ENCODE data around the gene RASL10A. TPM values are rescaled to one million over a fixed set of nuclear protein-coding genes. Genes with fewer than 3 reads are reported as not detected.

Gene RASL10A
- total and polyA plus RNA-seq, 9 donors: 1.5 to 3.5 (median 2.1) TPM

DNA sequence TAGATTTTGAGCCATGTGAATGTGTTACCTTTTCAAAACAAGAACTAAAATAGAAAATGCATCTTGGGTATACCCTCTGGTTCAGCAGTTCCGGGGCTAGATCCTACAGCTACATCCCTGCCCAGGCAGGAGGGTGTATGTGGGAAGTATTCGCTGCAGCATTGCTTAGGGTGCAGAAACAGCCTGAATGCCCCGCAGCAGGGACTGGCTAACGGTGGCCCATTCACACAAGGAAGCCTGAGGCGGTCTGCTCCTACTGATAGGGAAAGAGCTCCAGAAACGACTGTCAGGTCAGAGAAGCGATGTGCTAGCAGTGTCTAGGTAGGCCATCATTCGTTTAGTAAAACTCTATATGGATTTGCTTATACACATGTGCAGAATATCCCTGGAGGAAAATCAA lies 9.9 kb upstream of the RASL10A start:
- no peaks in the 10 kb centered on the region for H3K9me3 ChIP-seq (replicated peaks; ENCODE audit: control insufficient read depth, low read depth, low read length)
- no peaks in the 10 kb centered on the region for H3K27me3 ChIP-seq (ENCODE audit: control insufficient read depth, insufficient read depth, low read length)
- peaks cover 34% of the 10 kb centered on the region for H3K36me3 ChIP-seq (ENCODE audit: control insufficient read depth, insufficient read depth, low read length)
- H3K4me1 ChIP-seq (ENCODE audit: control insufficient read depth, insufficient read depth, low read length): peaks cover 44% of the 10 kb centered on the region
- DNase-seq: no peak
- WGBS (ENCODE audit: insufficient coverage): 83% methylated on average over 5 of the region's 8 CpGs
- no peak overlapping the region for H3K27ac ChIP-seq (ENCODE audit: low read length)
- no peak overlapping the region for H3K4me3 ChIP-seq (ENCODE audit: low read length)

DNA sequence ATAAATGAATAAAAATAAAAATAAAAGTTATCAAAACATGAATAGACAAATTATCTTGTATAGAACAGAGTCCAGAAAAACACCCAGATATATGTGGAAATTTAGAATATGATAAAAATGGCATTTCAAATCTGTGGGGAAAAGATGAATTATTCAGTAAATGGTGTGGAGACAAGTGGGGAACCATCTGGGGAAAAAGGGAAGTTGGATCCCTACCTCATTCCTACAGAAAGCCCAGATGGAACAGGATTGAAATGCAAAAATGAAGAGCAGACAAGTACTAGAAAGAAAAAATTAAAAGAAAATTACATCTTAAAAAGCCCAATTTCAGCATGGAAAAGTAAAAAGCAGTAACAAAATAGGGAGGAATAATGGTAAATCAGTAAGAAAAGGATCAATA lies 8.1 kb upstream of the RASL10A start:
- Histone ChIP-seq H3K27me3 (ENCODE audit: control insufficient read depth, insufficient read depth, low read length) (no peaks in the 10 kb centered on the region), H3K36me3 (ENCODE audit: control insufficient read depth, insufficient read depth, low read length) (peaks cover 23% of the 10 kb centered on the region), H3K4me1 (ENCODE audit: control insufficient read depth, insufficient read depth, low read length) (peaks cover 26% of the 10 kb centered on the region), H3K4me3 (ENCODE audit: low read length) (no peak overlapping the region), H3K27ac (ENCODE audit: low read length) (no peak overlapping the region), H3K9me3 (replicated peaks; ENCODE audit: control insufficient read depth, low read depth, low read length) (no peaks in the 10 kb centered on the region)
- DNase-seq: no peak

DNA sequence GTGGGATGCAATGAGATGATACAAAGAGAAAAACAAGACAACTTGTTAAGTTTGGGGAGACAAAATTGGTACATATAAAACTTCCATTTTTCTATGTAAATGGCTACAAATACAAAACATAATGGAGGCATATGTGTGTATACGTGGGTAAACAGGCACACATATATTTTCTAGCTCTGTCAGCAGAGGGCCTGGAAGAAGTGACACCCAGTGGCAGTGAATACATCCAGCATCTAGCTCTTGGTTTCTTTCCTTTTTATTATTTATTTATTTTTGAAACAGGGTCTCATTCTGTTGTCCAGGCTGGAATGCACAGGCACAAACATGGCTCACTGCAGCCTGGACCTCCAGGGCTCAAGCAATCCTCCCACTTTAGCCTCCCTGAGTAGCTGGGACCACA lies 5.0 kb upstream of the RASL10A start:
- H3K27ac ChIP-seq (ENCODE audit: low read length): no peak overlapping the region
- H3K9me3 ChIP-seq (replicated peaks; ENCODE audit: control insufficient read depth, low read depth, low read length): no peaks in the 10 kb centered on the region
- H3K4me3 ChIP-seq (ENCODE audit: low read length): no peak overlapping the region
- no CpG with 5 or more reads among the region's 1 CpG for WGBS (ENCODE audit: insufficient coverage)
- DNase-seq: no peak
- H3K4me1 ChIP-seq (ENCODE audit: control insufficient read depth, insufficient read depth, low read length): peaks cover 7% of the 10 kb centered on the region
- H3K36me3 ChIP-seq (ENCODE audit: control insufficient read depth, insufficient read depth, low read length): no peaks in the 10 kb centered on the region
- peaks cover 16% of the 10 kb centered on the region for H3K27me3 ChIP-seq (ENCODE audit: control insufficient read depth, insufficient read depth, low read length)

DNA sequence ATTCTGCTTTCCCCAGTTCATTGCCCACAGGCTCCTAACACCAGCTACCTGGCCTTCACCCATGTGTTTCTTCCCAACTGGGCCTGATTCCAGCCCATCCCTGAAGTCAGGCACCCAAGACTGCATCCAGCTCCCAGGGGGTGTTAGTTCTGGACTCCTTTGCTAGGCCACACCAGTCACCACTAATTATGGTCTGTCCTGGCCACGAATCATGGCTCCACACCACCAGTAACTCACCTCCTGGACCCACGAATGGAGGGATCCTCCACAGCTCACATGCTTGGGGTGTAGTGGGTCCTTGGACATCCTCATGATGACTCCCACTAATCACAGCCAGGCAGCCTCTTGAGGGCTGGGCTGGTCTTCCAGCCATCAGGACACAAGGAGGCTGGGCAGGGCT lies 3.6 kb upstream of the RASL10A start:
- DNase-seq: no peak
- H3K36me3 ChIP-seq (ENCODE audit: control insufficient read depth, insufficient read depth, low read length): no peaks in the 10 kb centered on the region
- H3K9me3 ChIP-seq (replicated peaks; ENCODE audit: control insufficient read depth, low read depth, low read length): no peaks in the 10 kb centered on the region
- peaks cover 26% of the 10 kb centered on the region for H3K27me3 ChIP-seq (ENCODE audit: control insufficient read depth, insufficient read depth, low read length)
- H3K4me1 ChIP-seq (ENCODE audit: control insufficient read depth, insufficient read depth, low read length): peaks cover 17% of the 10 kb centered on the region
- no peak overlapping the region for H3K4me3 ChIP-seq (ENCODE audit: low read length)
- no peak overlapping the region for H3K27ac ChIP-seq (ENCODE audit: low read length)
- WGBS (ENCODE audit: insufficient coverage): no CpG with 5 or more reads among the region's 2 CpGs

DNA sequence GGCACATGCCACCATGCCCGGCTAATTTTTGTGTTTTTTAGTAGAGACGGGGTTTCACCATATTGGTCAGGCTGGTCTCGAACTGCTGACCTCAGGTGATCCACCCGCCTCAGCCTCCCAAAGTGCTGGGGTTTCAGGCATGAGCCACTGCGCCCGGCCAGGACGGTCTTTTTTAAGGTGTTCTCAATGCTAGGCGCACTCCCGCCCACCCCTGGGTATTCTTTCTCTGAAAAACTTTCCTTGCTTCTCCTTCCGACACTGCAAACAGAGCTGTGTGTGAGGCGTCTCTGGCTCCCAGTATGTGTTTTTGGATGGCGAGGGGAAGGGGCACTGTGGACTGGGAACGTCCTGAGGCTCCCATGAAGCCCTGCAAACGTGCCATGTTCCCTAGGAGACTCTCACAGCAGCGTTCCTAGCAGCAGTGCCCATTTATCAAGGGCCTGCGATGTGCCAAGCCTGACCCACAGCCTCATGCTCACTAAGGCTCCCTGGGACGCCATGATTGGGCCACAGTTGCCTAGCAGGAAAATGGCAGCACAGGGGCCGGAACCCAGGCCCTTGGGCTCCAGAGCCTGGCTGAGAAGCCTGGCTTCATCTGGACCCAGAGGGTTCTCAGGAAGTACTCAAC lies 2.4 kb upstream of the RASL10A start:
- Histone ChIP-seq H3K36me3 (ENCODE audit: control insufficient read depth, insufficient read depth, low read length) (peaks cover 1% of the 10 kb centered on the region), H3K9me3 (replicated peaks; ENCODE audit: control insufficient read depth, low read depth, low read length) (no peaks in the 10 kb centered on the region), H3K4me1 (ENCODE audit: control insufficient read depth, insufficient read depth, low read length) (peaks cover 28% of the 10 kb centered on the region), H3K27me3 (ENCODE audit: control insufficient read depth, insufficient read depth, low read length) (peaks cover 37% of the 10 kb centered on the region), H3K4me3 (ENCODE audit: low read length) (no peak overlapping the region), H3K27ac (ENCODE audit: low read length) (no peak overlapping the region)
- no peak for DNase-seq
- 83% methylated on average over 11 of the region's 18 CpGs for WGBS (ENCODE audit: insufficient coverage)

DNA sequence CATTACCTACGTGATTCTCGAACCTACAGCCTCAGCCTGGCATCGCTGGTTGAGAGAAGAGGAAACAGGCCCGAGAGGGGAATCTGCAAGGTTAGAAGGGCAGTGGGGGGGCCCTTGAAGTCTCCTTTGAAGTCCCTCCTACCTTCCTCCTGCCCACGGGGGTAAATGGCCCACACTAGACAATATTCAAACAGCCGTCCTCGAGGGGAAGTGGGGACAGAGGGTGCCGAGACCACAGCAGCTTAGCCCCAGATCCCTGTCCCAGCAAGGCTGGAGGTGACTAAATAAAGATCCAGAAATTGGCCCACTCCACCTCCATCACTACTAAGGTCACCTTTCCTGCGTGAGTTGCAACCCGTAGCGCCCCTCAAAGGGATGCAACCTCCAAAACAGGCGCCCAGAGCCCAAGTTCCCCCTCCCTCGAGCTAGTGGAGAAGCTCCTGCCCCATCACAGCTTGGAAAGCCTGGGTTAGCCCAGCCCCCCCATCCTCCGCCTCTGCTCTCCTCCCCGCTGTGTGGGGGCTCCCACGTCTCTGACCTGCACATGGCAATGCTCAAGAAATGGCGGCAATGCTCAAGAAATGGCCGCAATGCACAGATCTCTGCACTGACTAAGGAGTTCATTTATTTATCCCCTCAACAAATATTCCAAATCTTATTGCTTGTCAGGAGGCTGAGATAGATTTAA lies 788 bp upstream of the RASL10A start:
- peak overlapping the region; percentile 21 for H3K4me3 ChIP-seq (ENCODE audit: low read length)
- no peak for DNase-seq
- no peak overlapping the region for H3K27ac ChIP-seq (ENCODE audit: low read length)
- peaks cover 12% of the 10 kb centered on the region for H3K36me3 ChIP-seq (ENCODE audit: control insufficient read depth, insufficient read depth, low read length)
- H3K9me3 ChIP-seq (replicated peaks; ENCODE audit: control insufficient read depth, low read depth, low read length): no peaks in the 10 kb centered on the region
- peaks cover 41% of the 10 kb centered on the region for H3K27me3 ChIP-seq (ENCODE audit: control insufficient read depth, insufficient read depth, low read length)
- peaks cover 45% of the 10 kb centered on the region for H3K4me1 ChIP-seq (ENCODE audit: control insufficient read depth, insufficient read depth, low read length)
- 42% methylated on average over 6 of the region's 18 CpGs for WGBS (ENCODE audit: insufficient coverage)

DNA sequence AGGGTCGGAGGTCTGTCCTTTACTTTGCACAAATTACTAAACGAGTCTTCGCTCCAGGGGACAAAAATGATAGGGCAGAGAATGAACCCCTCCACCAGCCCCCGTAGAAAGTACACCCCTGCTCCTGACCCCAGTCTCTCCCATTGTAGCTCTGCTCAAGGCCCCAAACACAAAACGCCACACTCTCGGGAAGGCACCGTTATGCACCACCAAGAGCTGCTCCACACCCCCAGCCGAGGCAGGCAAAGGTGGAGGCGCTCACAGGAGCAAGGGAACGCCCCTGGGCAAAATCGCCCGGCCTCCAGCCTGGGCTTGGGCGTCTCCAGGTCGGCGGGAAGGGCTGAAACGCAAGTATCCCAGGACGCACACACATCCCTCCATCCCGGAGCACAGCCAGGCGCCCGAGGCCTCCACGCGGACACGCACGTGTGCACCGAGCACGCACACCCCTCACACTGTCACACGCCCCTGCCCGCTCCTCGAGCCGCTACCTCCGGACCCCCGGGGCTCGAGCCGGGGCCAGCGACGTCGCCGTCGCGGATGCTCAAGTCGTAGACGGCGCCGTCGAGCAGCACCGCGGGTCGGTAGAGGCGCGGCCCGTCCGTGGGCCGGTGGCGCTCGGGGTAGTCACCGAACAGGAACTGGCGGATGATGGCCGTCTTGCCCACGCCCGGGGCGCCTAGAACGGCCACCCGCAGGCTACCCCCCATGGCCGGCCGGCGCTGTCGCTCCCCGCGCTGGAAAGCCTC lies 786 bp downstream of the RASL10A start:
- Histone ChIP-seq H3K4me3 (ENCODE audit: low read length) (peak overlapping the region; percentile 8), H3K9me3 (replicated peaks; ENCODE audit: control insufficient read depth, low read depth, low read length) (no peaks in the 10 kb centered on the region), H3K36me3 (ENCODE audit: control insufficient read depth, insufficient read depth, low read length) (peaks cover 18% of the 10 kb centered on the region), H3K27me3 (ENCODE audit: control insufficient read depth, insufficient read depth, low read length) (peaks cover 41% of the 10 kb centered on the region), H3K27ac (ENCODE audit: low read length) (no peak overlapping the region), H3K4me1 (ENCODE audit: control insufficient read depth, insufficient read depth, low read length) (peaks cover 59% of the 10 kb centered on the region)
- 3% methylated on average over 68 of the region's 69 CpGs for WGBS (ENCODE audit: insufficient coverage)
- no peak for DNase-seq

DNA sequence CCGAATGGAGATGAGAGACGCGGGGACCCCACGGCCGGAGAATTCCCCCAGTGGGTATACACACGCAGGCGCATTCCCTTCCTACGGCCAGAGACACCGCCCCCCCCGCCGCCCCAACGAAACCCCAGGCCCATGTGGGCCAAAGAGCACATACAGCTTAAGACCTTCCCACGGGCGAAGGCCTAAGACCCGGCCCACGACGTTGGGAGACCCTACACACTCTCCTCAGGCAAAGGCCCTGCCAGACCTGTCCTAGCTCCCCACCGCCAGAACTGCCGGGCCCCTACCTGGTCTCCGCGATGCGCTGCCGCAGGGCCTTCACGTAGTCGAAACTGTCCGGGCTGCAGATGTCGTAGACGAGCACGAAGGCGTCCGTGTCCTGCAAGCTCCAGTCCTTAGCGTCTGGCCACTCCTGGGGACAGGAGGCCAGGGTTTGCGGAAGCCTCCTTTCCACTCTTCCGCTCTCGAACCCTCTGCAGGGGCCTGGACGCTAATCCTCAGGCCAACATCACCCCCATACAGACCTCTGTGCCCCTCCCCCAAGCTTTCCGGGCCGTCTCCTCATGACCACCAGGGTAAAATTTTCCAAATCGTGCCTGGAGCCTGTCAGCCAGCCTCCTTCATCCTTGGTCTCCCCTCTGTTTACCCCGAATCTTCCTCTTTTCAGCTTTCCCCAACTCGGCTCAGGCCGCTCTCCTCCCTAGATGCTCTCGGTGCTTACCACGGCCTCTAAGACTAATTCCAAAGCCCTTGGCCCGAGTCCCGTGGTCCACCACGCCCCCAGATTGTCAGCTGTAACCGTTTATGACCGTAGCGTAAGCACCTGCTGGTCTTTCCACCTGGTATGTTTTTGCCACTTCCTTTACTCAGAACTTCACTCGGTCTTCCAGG lies 1.7 kb downstream of the RASL10A start:
- Histone ChIP-seq H3K4me3 (ENCODE audit: low read length) (no peak overlapping the region), H3K9me3 (replicated peaks; ENCODE audit: control insufficient read depth, low read depth, low read length) (no peaks in the 10 kb centered on the region), H3K27me3 (ENCODE audit: control insufficient read depth, insufficient read depth, low read length) (peaks cover 41% of the 10 kb centered on the region), H3K4me1 (ENCODE audit: control insufficient read depth, insufficient read depth, low read length) (peaks cover 68% of the 10 kb centered on the region), H3K27ac (ENCODE audit: low read length) (no peak overlapping the region), H3K36me3 (ENCODE audit: control insufficient read depth, insufficient read depth, low read length) (peaks cover 18% of the 10 kb centered on the region)
- no peak for DNase-seq
- WGBS (ENCODE audit: insufficient coverage): 14% methylated on average over 43 of the region's 51 CpGs

DNA sequence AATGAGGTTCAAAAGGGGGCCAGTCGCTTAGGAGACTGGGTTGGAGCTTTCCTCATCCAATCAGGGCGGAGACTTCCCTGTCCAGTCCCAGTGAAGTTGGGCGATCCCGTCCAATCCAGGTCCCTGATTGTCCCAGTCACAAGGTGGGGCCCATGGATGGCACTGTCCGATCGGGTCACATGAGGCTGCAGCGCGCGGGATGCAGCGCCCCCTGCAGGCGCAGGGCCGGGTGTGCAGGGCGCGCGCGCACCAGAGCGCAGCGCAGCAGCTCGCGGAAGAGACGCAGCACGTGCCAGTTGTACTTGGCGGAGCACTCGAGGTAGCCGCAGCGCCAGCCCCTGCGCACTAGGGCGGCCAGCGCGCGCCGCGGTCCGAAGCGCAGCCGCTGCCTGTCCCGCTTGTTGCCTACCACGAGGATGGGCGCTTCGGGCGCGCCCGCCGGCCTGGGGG lies 2.3 kb downstream of the RASL10A start:
- H3K36me3 ChIP-seq (ENCODE audit: control insufficient read depth, insufficient read depth, low read length): peaks cover 18% of the 10 kb centered on the region
- no peak overlapping the region for H3K27ac ChIP-seq (ENCODE audit: low read length)
- no peak overlapping the region for H3K4me3 ChIP-seq (ENCODE audit: low read length)
- peak; percentile 79 for DNase-seq
- peaks cover 75% of the 10 kb centered on the region for H3K4me1 ChIP-seq (ENCODE audit: control insufficient read depth, insufficient read depth, low read length)
- 8% methylated on average over 42 of the region's 44 CpGs for WGBS (ENCODE audit: insufficient coverage)
- H3K27me3 ChIP-seq (ENCODE audit: control insufficient read depth, insufficient read depth, low read length): peaks cover 41% of the 10 kb centered on the region
- no peaks in the 10 kb centered on the region for H3K9me3 ChIP-seq (replicated peaks; ENCODE audit: control insufficient read depth, low read depth, low read length)

All from muscle of leg (tissue), 11 donors.